Sigmoid colon (tissue), 7 donors: ENCODE measurements around the gene TMPRSS11B. TPM values are rescaled to one million over a fixed set of nuclear protein-coding genes. Genes with fewer than 3 reads are reported as not detected.

ENCODE experiments used
- DNase-seq: peaks from one replicate; pipeline ENCODE4 v3.0.0-alpha.2; 2019
- H3K27ac ChIP-seq, 4 donors: fragments of 200-600 bp; sonication (generic); one replicate each; pipeline ENCODE4 v1.5.1; 2016 to 2019; ENCODE audit warnings: mild to moderate bottlenecking in 1 of 4
- H3K27me3 ChIP-seq, 3 donors: fragments of 200-600 bp; sonication (generic); one replicate each; pipeline ENCODE4 v1.5.1; 2019; ENCODE audit warnings: mild to moderate bottlenecking in 1 of 3
- H3K36me3 ChIP-seq, 4 donors: fragments of 200-600 bp; sonication (generic); one replicate each; pipeline ENCODE4 v1.5.1; 2016 to 2019
- H3K4me1 ChIP-seq, 4 donors: fragments of 200-600 bp; sonication (generic); one replicate each; pipeline ENCODE4 v1.5.1; 2017 to 2019
- H3K4me3 ChIP-seq, 4 donors: fragments of 200-600 bp; sonication (generic); one replicate each; pipeline ENCODE4 v1.5.1; 2017 to 2019; ENCODE audit warnings: mild to moderate bottlenecking in 2 of 4, moderate library complexity in 1 of 4
- H3K9me3 ChIP-seq, 4 donors: fragments of 200-600 bp in 3 of 4; sonication (generic) in 3 of 4; one replicate each; pipeline versions ENCODE4 v1.5.1 to v1.6.1; 2013 to 2019
- EP300 ChIP-seq, 4 donors: sonication (generic); formaldehyde crosslinking; IDR thresholded peaks; one replicate each; pipeline ENCODE4 v1.6.1; 2017; ENCODE audit warnings: antibody characterized with exemption in 4 of 4
- POLR2A ChIP-seq, 2 donors: fragments of 450-650 bp; IDR thresholded peaks; one replicate each; pipeline ENCODE4 v1.6.1; 2016; ENCODE audit warnings: antibody characterized with exemption in 2 of 2, mild to moderate bottlenecking in 2 of 2, moderate library complexity in 2 of 2
- POLR2AphosphoS5 ChIP-seq, 4 donors: sonication (generic); formaldehyde crosslinking; IDR thresholded peaks; one replicate each; pipeline ENCODE4 v1.6.1; 2017; ENCODE audit warnings: antibody characterized with exemption in 4 of 4
- WGBS, 2 donors: extraction: QIAGEN DNeasy Blood & Tissue Kit; methylation state at CpG; one replicate each; pipeline ENCODE4 v1.1.7; 2013; 5-methylcytosine and 5-hydroxymethylcytosine counted together
- intact Hi-C: fragments of 100-400 bp; cut with DNase I; formaldehyde crosslinking; loops from one replicate; pipeline ENCODE4 v1.15.1; 2023
- polyA plus RNA-seq, 3 donors: library from polyadenylated mRNA; stranded (reverse); fragments of 200-250 nt; gene quantifications; one replicate each; pipeline ENCODE4 v1.2.3, GENCODE V29; 2013
- total RNA-seq, 4 donors: library from RNA; depleted of rRNA; stranded (reverse); fragments of >200 nt; gene quantifications; one replicate each; pipeline ENCODE4 v1.1.0, GENCODE V29; 2016
- TF ChIP-seq, protein P1 (sequence below), 4 experiments: fragments of 450-650 bp in 3 of 4; fragments of 200-600 bp in 1 of 4; IDR thresholded peaks; one replicate each; pipeline ENCODE4 v1.5.1; 2016 to 2019; ENCODE audit warnings: antibody characterized with exemption in 4 of 4, mild to moderate bottlenecking in 3 of 4, moderate library complexity in 2 of 4
- donor health status: healthy with polysubstance abuse.
- donor health status: Bipolar disorder and iron deficiency.
- donor health status: healthy.

The TMPRSS11B gene
- total and polyA plus RNA-seq, 7 donors: 0.12 to 1.2 TPM; not detected in 5

DNA sequence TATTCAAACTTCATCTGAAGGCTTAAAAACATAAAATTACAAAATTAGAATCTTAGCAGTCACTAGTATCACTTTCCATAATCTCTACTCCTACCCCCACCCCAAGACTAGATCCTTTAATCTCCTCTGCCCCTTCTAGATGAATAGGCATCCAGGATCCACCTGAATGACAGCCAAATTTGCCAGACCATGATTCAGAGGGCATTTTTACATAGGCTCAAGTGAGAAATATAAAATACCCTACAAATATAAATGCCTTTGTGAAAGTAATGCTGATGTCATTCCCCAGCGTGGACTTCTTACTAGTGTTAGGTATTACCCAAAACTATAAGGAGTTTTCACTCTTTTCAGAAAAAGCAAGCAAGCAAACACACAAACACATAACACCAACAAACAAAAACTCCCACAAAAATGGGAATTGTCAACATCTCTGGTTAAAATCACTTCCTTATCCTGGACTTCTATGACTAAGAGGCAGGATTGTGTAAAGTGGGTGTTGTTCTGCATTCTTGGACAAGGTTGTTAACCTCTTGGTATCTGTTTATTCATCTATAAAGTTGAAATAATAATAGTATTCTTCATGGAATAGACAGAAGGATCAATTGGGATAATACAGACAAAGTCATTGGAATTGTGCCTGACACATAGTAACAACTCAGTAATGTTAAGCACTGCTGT is 64.5 kb downstream of the TMPRSS11B start:
- intact Hi-C loops: no loop called here
- no peak for DNase-seq
- TF ChIP-seq POLR2A (IDR thresholded peaks at IDR 0.05): no peak
- TF ChIP-seq EP300 (IDR thresholded peaks at IDR 0.05): no peak
- no peak for TF ChIP-seq POLR2AphosphoS5 (IDR thresholded peaks at IDR 0.05)
- TF ChIP-seq, protein P1, sequence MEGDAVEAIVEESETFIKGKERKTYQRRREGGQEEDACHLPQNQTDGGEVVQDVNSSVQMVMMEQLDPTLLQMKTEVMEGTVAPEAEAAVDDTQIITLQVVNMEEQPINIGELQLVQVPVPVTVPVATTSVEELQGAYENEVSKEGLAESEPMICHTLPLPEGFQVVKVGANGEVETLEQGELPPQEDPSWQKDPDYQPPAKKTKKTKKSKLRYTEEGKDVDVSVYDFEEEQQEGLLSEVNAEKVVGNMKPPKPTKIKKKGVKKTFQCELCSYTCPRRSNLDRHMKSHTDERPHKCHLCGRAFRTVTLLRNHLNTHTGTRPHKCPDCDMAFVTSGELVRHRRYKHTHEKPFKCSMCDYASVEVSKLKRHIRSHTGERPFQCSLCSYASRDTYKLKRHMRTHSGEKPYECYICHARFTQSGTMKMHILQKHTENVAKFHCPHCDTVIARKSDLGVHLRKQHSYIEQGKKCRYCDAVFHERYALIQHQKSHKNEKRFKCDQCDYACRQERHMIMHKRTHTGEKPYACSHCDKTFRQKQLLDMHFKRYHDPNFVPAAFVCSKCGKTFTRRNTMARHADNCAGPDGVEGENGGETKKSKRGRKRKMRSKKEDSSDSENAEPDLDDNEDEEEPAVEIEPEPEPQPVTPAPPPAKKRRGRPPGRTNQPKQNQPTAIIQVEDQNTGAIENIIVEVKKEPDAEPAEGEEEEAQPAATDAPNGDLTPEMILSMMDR (IDR thresholded peaks at IDR 0.05): no peak
- H3K9me3 ChIP-seq: no peaks in the 10 kb centered on the region
- no peak overlapping the region for H3K4me3 ChIP-seq
- no peaks in the 10 kb centered on the region for H3K27me3 ChIP-seq
- no peaks in the 10 kb centered on the region for H3K4me1 ChIP-seq
- H3K27ac ChIP-seq: no peak overlapping the region
- no peaks in the 10 kb centered on the region for H3K36me3 ChIP-seq
- 51 to 70% methylated on average over 1 of the region's 1 CpG for WGBS, 2 donors

DNA sequence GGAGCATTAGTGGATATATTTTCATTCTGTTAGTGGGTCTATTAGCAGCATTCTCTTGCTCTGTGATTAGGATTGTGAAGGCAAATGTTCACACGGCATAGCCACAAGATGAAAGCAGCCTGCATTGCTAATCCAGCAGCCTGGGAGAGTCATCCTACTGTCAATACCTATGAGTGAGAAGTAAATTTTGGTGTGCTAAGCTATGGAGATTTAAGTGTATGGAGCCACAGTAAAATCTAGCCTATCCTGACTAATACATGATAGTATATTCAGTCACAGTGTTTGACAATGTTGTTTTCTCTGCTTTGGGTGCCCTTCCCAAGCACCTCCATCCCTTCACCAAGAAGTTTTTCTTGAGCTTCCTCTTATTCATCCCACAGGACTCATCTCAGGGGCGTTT is 68.6 kb downstream of the TMPRSS11B start:
- no peaks in the 10 kb centered on the region for H3K9me3 ChIP-seq
- WGBS, 2 donors: 24 to 56% methylated on average over 2 of the region's 2 CpGs
- H3K36me3 ChIP-seq: no peaks in the 10 kb centered on the region
- no peak overlapping the region for H3K27ac ChIP-seq
- H3K4me1 ChIP-seq: no peaks in the 10 kb centered on the region
- no peak for DNase-seq
- H3K4me3 ChIP-seq: no peak overlapping the region
- intact Hi-C loops: loop anchor here (10.0 kb wide), 1 partner anchor 432 kb away; no protein-coding TSS in a partner anchor
- no peak for TF ChIP-seq POLR2AphosphoS5 (IDR thresholded peaks at IDR 0.05)
- TF ChIP-seq, protein P1 (IDR thresholded peaks at IDR 0.05): no peak
- no peak for TF ChIP-seq POLR2A (IDR thresholded peaks at IDR 0.05)
- TF ChIP-seq EP300 (IDR thresholded peaks at IDR 0.05): no peak
- H3K27me3 ChIP-seq: no peaks in the 10 kb centered on the region

Other genes starting within 250 kb of the TMPRSS11B start
- gene TMPRSS11F, start 115.8 kb downstream of the TMPRSS11B start, total RNA-seq: not detected
- not detected for gene TMPRSS11F, start 115.8 kb downstream of the TMPRSS11B start, polyA plus RNA-seq
- gene YTHDC1, start 104.4 kb upstream of the TMPRSS11B start, total RNA-seq: 10 to 100 TPM; 49.4 to 66.4 (median 58.7) TPM
- gene YTHDC1, start 104.4 kb upstream of the TMPRSS11B start, polyA plus RNA-seq: 10 to 100 TPM; 30.0 to 44.2 (median 36.1) TPM
- gene TMPRSS11E, start 201.8 kb upstream of the TMPRSS11B start, total RNA-seq: not detected
- under 1 TPM in 1 of 3 donors, not detected in 2; 0.09 TPM for gene TMPRSS11E, start 201.8 kb upstream of the TMPRSS11B start, polyA plus RNA-seq